Subcutaneous adipose tissue (tissue), 4 donors: ENCODE data around the gene EFCAB6. TPM values are rescaled to one million over a fixed set of nuclear protein-coding genes. Genes with fewer than 3 reads are reported as not detected.

Experiments used
- CTCF ChIP-seq: fragments of 450-650 bp; IDR thresholded peaks from one replicate; pipeline ENCODE4 v1.5.1; 2016; ENCODE audit warnings: low read depth, mild to moderate bottlenecking, control low read depth, antibody characterized with exemption, moderate library complexity
- total RNA-seq, 4 donors: library from RNA; depleted of rRNA; stranded (reverse); fragments of >200 nt; gene quantifications; one replicate each; pipeline ENCODE4 v1.1.0, GENCODE V29; 2016

Gene EFCAB6
- total RNA-seq, 4 donors from 2014 or later: 2.1 to 4.0 (median 2.4) TPM

- TF ChIP-seq CTCF: no peak
These were observed 306.7 kb downstream of the EFCAB6 start for GRCh38 chr22:43505423-43505822.

- TF ChIP-seq CTCF: no peak
These were observed 307.3 kb downstream of the EFCAB6 start for GRCh38 chr22:43504666-43505261.

GRCh38 chr22:43504068-43504467, 308.0 kb downstream of the EFCAB6 start:
- no peak for TF ChIP-seq CTCF

- no peak for TF ChIP-seq CTCF
These were observed 309.7 kb downstream of the EFCAB6 start for GRCh38 chr22:43502306-43502874.

- no peak for TF ChIP-seq CTCF
These were observed 310.2 kb downstream of the EFCAB6 start for GRCh38 chr22:43501878-43502277.

GRCh38 chr22:43500792-43501785, 311.0 kb downstream of the EFCAB6 start:
- TF ChIP-seq CTCF: no peak

GRCh38 chr22:43498856-43499253, 313.2 kb downstream of the EFCAB6 start:
- no peak for TF ChIP-seq CTCF
